NCI-H510A (cell line): ENCODE measurements around the gene ZDHHC18.
"Not testable (repeated sequence)": the region's sequence is repeated elsewhere in the genome, so short reads cannot be mapped to it uniquely, and the experiment has no call there.

Experiments used
- DNase-seq: peaks from one replicate; lab custom pipeline; 2025; lab: John Stamatoyannopoulos, UW

ZDHHC18 gene

GRCh38 chr1:26791626-26792025 lies 34.9 kb upstream of the ZDHHC18 start:
- no peak for DNase-seq

- no peak for DNase-seq
These were observed 33.6 kb upstream of the ZDHHC18 start for GRCh38 chr1:26792924-26793323.

DNA sequence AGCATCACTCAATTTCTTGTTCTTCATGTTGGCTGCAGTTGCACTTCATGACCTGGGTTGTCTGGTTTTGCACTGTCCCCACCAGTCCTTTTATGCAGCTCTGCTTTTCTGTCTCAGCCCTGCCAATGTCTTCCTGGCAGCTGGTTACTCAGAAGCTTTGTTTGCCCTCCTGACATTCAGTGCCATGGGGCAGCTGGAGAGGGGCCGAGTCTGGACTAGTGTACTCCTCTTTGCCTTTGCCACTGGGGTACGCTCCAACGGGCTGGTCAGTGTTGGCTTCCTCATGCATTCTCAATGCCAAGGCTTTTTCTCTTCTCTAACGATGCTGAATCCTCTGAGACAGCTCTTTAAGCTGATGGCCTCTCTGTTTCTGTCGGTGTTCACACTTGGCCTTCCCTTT lies 32.1 kb upstream of the ZDHHC18 start:
- DNase-seq, result no peak

GRCh38 chr1:26797627-26798026 lies 28.9 kb upstream of the ZDHHC18 start:
- DNase-seq, result no peak

DNA sequence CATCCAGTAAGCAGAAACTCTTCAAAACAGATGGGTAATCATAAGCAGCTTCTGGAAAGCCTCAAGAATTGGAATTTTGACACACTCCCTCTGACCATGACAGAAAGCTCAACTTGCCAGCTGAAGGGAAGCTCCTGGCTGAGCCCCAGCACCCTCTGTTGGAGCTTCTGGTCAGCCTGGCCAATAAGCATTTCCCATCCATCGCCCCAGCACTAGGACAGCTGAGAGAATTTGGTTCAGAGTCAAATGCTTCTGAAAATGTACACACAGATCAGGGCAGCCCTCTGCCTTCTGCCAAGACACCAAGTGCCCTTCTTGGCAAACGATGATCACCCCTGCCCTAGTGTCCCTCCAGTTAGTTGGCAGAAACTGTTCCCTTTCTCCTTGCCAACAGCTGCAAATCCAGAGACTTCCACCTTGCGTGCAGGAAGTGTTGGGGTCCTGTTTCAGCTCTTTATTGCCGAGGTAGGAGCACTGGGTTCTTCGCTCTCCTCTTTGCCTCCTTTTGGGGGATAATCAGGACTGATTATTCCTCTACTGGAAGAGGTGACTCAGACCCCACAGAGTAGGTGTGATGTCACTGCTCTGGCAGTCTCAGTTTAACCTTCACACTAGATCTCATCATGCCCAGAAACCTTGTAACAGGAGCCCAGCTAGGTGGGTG lies 26.9 kb upstream of the ZDHHC18 start:
- no peak for DNase-seq

DNA sequence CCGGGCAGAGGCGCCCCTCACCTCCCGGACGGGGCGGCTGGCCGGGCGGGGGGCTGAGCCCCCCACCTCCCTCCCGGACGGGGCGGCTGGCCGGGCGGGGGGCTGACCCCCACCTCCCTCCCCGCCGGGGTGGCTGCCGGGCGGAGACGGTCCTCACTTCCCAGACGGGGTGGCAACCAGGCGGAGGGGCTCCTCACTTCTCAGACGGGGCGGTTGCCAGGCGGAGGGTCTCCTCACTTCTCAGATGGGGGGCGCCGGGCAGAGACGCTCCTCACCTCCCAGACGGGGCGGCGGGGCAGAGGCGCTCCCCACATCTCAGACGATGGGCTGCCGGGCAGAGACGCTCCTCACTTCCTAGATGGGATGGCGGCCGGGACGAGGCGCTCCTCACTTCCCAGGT lies 22.6 kb upstream of the ZDHHC18 start:
- DNase-seq, result not testable (repeated sequence)

GRCh38 chr1:26810105-26810504 lies 16.4 kb upstream of the ZDHHC18 start:
- DNase-seq, result not testable (repeated sequence)

- DNase-seq, result no peak
These were observed 15.4 kb upstream of the ZDHHC18 start for GRCh38 chr1:26811057-26811456.

DNA sequence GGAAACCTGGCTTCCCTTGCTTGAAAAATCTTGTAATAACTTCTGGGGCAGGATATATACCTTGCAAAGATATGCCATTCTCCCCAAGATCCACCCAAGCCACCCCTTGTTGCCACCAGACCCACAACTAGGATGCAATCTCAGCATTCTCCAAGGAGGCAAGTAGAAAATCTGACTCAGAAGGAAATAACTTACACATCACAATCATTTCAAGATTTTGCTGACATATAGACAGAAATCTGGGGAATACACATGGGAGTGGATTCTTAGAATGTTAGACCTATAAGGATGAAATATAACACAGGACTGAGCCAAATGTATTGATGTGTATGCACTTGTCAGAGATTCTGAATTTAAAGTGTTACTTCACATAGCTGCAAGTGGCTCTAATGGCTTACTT lies 14.8 kb upstream of the ZDHHC18 start:
- no peak for DNase-seq

DNA sequence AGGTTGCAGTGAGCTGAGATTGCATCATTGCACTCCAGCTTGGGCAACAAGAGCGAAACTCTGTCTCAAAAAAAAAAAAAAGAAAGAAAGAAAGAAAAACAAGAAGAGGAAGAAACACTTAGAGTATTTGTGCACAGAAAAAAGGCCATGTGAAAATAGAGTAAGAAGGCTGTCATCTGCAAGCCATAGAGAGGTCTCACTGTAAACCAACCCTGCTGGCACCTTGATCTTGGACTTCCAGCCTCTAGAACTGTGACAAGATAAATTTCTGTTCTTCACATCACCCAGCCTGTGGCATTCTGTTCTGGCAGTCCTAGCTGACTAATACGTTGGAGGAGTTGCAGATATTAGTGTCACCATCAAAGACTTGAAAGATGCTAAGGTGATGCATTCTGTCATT lies 12.1 kb upstream of the ZDHHC18 start:
- no peak for DNase-seq

- no peak for DNase-seq
These were observed 11.6 kb upstream of the ZDHHC18 start for GRCh38 chr1:26814893-26815292.

DNA sequence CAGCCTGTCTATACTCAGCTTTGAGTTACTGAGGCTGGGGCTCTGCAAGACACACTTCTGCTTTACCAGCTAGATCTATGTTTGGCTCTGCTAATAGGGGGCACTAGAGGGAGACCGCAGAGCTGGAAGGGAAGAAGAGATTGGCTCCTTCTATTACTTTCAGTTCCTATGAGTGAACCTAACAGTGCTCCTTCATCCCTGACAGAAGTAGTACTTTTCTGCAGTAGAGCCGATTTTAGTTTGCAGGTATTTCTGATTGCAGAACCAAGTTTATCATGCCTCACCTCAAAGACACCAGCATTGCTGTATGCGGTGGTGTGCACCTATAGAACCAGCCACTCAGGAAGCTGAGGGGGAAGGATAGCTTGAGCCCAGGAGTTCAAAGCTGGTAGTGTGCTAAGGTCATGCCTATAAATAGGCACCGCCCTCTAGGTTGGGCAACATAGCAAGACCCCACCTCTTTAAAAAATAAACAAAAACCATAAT lies 5.7 kb upstream of the ZDHHC18 start:
- no peak for DNase-seq

- DNase-seq, result no peak
These were observed 3.6 kb upstream of the ZDHHC18 start for GRCh38 chr1:26822737-26823395.

GRCh38 chr1:26824731-26825130 lies 1.8 kb upstream of the ZDHHC18 start:
- DNase-seq, result no peak

- DNase-seq, result no peak
These were observed 667 bp downstream of the ZDHHC18 start for GRCh38 chr1:26827106-26827604.

- no peak for DNase-seq
These were observed 1.2 kb downstream of the ZDHHC18 start for GRCh38 chr1:26827663-26828062.

DNA sequence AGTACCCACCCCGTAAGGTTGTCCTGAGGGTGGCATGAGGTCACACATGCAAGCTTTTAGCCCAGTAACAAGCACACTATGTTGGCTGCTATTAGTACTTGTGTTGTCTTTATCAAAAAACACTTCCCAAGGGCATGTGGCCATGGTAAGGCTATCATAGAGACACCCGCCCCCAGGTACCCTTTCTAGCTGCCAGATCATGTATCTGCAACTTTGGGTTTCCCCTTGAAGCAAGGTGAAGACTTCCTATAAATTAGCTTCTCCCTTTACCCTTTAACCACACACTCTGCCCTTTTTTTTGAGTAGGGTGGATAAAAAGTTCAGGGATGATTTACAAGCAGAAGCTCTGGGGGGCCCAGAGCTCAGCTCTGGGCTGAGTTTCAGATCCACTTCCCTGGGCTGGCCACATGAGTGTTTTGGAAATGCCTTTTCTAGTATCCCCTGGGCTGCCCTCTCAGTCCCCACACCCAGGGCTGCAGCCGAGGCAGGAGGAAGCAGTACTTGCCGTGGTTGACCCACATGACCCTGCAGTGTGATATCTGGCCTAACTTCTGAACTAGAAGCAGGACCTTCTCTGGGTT lies 2.0 kb downstream of the ZDHHC18 start:
- DNase-seq, result no peak

DNA sequence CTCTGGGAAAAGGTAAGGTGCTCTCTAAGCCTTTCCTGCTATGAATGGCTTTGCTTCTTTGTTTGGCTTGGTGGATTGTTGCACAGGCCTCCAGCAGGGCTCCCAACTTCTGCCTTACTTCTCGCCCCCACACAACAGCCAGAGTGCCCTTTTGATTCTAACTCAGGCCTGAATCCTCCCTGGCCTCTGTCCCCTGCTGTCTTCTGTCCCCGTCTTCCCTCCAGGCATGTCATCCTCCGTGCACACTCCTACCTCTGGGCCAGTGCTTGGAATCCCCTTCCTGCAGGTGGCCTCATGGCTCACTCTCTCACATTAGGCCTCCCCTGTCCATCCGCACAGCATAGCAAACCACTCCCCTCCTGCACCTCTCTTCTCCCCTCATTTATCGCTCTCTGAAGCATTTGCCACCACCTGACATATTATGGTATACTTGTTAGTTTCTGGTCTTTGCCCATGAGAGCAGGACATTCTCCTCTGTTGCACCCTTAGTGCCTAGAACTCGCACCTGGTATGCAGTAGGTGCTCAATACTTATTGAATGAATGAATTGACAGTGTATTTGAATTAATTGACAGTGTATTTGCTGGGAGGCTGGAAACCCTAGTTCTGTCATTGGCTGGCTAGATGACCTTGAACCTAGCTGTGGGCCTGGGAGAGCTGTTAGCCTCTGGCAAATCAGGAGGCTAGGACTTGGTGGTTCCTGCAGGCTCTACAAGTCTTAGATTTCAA lies 2.9 kb downstream of the ZDHHC18 start:
- no peak for DNase-seq

DNA sequence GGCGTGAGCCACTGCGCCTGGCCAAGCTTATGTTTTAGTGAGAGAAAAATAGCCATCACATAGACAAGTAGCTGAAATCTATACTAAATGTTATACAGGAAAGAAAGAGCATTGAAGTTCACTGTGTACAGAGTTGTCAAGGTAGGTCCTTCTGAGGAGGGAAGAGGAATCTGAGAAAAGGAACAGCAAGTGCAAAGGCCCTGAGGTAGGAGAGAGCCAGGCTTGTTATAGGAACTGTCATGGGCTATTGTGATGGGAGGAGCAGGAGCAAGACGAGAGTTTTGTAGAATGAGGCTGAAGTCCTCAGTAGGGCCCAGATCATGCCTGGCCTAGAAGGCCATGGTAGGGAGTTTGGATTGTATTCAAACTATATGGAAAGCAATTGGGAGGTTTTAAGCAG lies 4.6 kb downstream of the ZDHHC18 start:
- no peak for DNase-seq

GRCh38 chr1:26831546-26832248 lies 5.2 kb downstream of the ZDHHC18 start:
- peak; percentile 43 for DNase-seq

GRCh38 chr1:26832249-26832960 lies 5.9 kb downstream of the ZDHHC18 start:
- no peak for DNase-seq
